ENCODE measurements around the gene CARS1. TPM values are rescaled to one million over a fixed set of nuclear protein-coding genes. Genes with fewer than 3 reads are reported as not detected.

The CARS1 gene
- total RNA-seq, 1 donor from 2014 or later = 14.3 TPM

DNA sequence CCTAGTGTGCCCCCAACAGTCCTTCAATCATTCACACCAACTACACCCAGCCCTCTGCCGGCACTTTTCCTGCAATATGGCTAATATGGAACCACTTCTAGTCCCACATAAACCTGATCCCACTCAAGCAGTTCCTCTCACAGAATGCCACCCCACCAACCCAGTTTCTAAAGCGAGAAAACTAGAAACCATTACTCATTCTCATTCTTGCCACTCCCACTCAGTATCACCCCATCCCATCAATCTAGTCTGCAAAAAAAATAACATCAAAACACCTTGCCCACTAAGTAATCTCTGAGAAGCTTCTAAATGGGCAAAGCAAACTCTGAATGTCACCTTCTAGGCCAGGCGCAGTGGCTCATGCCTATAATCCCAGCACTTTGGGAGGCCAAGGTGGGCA lies 83.0 kb downstream of the CARS1 start:
- H3K27me3 ChIP-seq (ENCODE audit: low read depth) = no peaks in the 10 kb centered on the region
- intact Hi-C loops (cut with micrococcal nuclease) = no loop called here
- H3K27ac ChIP-seq (replicated peaks) = no peak overlapping the region
- no peak overlapping the region for H3K4me3 ChIP-seq
- H3K4me1 ChIP-seq = peaks cover 38% of the 10 kb centered on the region
- TF ChIP-seq, protein P1, sequence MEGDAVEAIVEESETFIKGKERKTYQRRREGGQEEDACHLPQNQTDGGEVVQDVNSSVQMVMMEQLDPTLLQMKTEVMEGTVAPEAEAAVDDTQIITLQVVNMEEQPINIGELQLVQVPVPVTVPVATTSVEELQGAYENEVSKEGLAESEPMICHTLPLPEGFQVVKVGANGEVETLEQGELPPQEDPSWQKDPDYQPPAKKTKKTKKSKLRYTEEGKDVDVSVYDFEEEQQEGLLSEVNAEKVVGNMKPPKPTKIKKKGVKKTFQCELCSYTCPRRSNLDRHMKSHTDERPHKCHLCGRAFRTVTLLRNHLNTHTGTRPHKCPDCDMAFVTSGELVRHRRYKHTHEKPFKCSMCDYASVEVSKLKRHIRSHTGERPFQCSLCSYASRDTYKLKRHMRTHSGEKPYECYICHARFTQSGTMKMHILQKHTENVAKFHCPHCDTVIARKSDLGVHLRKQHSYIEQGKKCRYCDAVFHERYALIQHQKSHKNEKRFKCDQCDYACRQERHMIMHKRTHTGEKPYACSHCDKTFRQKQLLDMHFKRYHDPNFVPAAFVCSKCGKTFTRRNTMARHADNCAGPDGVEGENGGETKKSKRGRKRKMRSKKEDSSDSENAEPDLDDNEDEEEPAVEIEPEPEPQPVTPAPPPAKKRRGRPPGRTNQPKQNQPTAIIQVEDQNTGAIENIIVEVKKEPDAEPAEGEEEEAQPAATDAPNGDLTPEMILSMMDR (IDR thresholded peaks at IDR 0.05; ENCODE audit: borderline replicate concordance) = no peak
- H3K9me3 ChIP-seq (replicated peaks) = no peaks in the 10 kb centered on the region
- peaks cover 97% of the 10 kb centered on the region for H3K36me3 ChIP-seq
- DNase-seq = no peak

DNA sequence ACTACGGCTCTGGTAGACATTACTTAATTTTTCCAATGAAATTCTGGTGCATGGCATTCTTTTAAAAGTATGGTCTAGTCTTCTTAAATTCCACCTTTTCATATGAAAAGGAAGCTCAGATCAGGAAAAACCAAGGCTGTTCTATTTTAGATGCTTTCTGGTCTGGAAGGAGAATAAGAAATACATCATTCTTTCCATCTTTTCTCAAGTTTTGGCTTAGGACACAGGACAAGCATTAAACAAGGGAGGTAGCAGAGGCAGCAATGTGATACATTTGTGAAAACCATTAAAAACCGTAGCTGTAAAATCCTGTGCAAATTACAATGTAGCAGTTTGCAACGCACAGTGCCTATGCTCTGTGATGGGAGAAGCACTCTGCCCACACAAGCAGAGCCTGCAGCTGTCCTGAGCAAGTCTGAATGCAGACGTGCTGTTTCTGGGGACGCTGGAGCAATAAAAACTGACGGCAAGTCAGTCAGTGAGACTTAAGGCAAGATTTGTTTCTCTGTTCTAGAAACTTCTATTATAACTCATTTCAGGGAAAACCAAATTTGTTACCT lies 88.8 kb downstream of the CARS1 start:
- H3K4me1 ChIP-seq = no peaks in the 10 kb centered on the region
- no peaks in the 10 kb centered on the region for H3K27me3 ChIP-seq (ENCODE audit: low read depth)
- intact Hi-C loops (cut with micrococcal nuclease) = no loop called here
- no peak overlapping the region for H3K27ac ChIP-seq (replicated peaks)
- H3K4me3 ChIP-seq = no peak overlapping the region
- DNase-seq = no peak
- H3K36me3 ChIP-seq = peaks cover 99% of the 10 kb centered on the region
- H3K9me3 ChIP-seq (replicated peaks) = no peaks in the 10 kb centered on the region
- TF ChIP-seq, protein P1 (IDR thresholded peaks at IDR 0.05; ENCODE audit: borderline replicate concordance) = no peak

DNA sequence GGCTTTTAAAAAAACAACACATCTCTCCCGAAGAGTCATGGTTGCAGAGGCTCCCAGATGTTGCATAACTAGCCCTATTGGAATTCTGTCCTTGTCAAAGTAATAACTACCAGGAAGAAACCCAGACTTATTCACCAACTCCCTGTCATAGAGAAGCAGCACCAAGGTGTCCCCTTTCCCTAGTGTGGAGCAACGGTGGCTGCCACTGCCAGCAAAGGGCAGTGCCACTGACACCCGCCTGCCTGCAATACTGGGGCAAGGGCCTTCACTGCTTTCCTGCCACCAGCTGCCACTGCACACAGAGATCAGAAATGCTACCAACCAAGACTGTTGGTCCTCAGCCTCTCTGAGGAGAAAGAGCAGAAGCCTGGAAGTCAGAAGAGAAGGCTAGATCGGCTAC lies 92.4 kb downstream of the CARS1 start:
- DNase-seq = no peak
- H3K4me1 ChIP-seq = peaks cover 10% of the 10 kb centered on the region
- peaks cover 93% of the 10 kb centered on the region for H3K36me3 ChIP-seq
- no peak overlapping the region for H3K27ac ChIP-seq (replicated peaks)
- TF ChIP-seq, protein P1 (IDR thresholded peaks at IDR 0.05; ENCODE audit: borderline replicate concordance) = no peak
- H3K9me3 ChIP-seq (replicated peaks) = no peaks in the 10 kb centered on the region
- no peak overlapping the region for H3K4me3 ChIP-seq
- intact Hi-C loops (cut with micrococcal nuclease) = no loop called here
- no peaks in the 10 kb centered on the region for H3K27me3 ChIP-seq (ENCODE audit: low read depth)

DNA sequence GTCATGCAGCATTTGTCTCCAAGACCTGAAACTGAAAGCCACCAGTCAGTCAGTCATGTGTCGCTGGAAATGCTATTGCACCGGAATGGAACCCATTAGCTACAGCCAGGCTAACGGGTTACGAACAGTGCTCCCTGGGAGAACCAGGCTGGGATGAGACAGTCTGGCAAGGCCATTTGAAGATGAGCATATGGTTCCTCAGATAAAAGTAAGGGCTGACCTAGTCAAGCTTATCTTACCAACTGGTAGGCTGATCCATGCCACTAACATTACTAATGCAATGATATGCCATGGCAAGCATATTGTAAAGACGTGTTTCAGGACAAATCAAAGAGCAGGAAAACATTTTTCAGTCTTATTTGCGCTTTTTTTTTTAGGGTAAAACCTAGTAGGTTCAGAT lies 93.5 kb downstream of the CARS1 start:
- no peaks in the 10 kb centered on the region for H3K9me3 ChIP-seq (replicated peaks)
- peaks cover 91% of the 10 kb centered on the region for H3K36me3 ChIP-seq
- TF ChIP-seq, protein P1 (IDR thresholded peaks at IDR 0.05; ENCODE audit: borderline replicate concordance) = no peak
- DNase-seq = no peak
- peaks cover 20% of the 10 kb centered on the region for H3K4me1 ChIP-seq
- H3K27ac ChIP-seq (replicated peaks) = no peak overlapping the region
- no peak overlapping the region for H3K4me3 ChIP-seq
- H3K27me3 ChIP-seq (ENCODE audit: low read depth) = no peaks in the 10 kb centered on the region
- intact Hi-C loops (cut with micrococcal nuclease) = no loop called here

DNA sequence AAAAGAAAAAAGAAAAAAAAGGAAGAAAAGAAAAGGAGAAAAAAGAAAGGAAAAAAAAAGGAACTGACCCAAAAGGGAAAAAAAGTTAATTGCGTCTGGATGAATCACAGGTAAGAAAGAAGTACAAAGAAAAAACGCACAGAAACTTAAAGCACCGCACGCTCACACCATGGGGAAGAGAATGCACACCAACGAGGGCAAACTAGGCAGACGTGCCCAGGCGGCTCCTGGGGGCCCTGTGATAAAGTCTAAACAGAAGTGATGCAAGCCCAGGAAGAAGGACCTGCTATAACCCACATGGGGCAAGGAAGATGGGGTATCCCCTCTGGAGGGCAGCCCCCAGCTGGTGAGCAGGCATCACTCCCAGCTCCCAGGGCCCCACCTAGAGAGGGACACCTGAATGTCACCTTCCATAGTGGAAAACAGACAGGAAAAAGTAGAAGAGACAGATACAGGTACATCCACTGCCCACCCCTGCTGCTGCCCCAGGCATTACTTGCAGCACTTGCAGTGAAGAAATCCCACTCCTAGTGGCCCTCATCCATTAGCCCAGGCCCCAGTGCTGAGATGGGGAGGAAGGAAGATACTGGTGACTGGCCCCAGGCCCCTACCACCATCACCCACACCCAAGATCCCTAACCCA lies 94.0 kb downstream of the CARS1 start:
- intact Hi-C loops (cut with micrococcal nuclease) = no loop called here
- Histone ChIP-seq H3K4me1 (peaks cover 24% of the 10 kb centered on the region), H3K27ac (replicated peaks) (no peak overlapping the region), H3K9me3 (replicated peaks) (no peaks in the 10 kb centered on the region), H3K4me3 (no peak overlapping the region), H3K36me3 (peaks cover 91% of the 10 kb centered on the region), H3K27me3 (ENCODE audit: low read depth) (no peaks in the 10 kb centered on the region)
- no peak for DNase-seq
- TF ChIP-seq, protein P1 (IDR thresholded peaks at IDR 0.05; ENCODE audit: borderline replicate concordance) = no peak
